PC-9 (cell line): Measurements from ENCODE around the gene MOB3C.

Experiments used
- EZH2 ChIP-seq: fragments of 200-600 bp; sonication (generic); IDR thresholded peaks from 2 replicates; pipeline ENCODE4 v1.8.0; 2017; ENCODE audit warnings: antibody characterized with exemption, low read depth
- TF ChIP-seq, protein P1 (sequence below): fragments of 200-600 bp; sonication (generic); conservative IDR thresholded peaks from 2 replicates; pipeline ENCODE4 v1.6.1; 2017; ENCODE audit warnings: mixed run types, antibody characterized with exemption, mild to moderate bottlenecking, moderate library complexity

DNA sequence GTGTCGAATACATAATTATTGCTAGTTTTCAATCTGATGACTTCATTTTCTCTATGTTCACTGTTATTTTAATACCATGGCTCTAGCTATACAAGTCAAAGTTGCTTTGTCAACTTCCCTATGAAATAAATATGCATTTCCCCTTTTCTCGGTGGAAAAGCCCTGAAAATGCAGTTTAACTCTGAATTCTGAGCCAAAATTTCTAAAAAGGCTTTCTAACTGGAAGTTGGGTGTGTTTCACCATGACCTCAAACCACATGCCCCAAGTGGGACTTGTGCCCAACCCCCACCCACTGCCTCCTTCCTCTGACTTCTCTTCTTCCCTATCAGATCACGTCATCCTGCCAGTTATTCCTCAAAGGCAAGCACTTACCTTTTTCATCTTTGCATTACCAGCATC, 21.5 kb downstream of the MOB3C start:
- TF ChIP-seq, protein P1, sequence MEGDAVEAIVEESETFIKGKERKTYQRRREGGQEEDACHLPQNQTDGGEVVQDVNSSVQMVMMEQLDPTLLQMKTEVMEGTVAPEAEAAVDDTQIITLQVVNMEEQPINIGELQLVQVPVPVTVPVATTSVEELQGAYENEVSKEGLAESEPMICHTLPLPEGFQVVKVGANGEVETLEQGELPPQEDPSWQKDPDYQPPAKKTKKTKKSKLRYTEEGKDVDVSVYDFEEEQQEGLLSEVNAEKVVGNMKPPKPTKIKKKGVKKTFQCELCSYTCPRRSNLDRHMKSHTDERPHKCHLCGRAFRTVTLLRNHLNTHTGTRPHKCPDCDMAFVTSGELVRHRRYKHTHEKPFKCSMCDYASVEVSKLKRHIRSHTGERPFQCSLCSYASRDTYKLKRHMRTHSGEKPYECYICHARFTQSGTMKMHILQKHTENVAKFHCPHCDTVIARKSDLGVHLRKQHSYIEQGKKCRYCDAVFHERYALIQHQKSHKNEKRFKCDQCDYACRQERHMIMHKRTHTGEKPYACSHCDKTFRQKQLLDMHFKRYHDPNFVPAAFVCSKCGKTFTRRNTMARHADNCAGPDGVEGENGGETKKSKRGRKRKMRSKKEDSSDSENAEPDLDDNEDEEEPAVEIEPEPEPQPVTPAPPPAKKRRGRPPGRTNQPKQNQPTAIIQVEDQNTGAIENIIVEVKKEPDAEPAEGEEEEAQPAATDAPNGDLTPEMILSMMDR = no peak
- TF ChIP-seq EZH2 = no peak
